ENCODE measurements around the gene CCL14. TPM values are rescaled to one million over a fixed set of nuclear protein-coding genes. Genes with fewer than 3 reads are reported as not detected.

CCL14 gene
- total and polyA plus RNA-seq, 9 of the 15 experiments (the other 6 are each of a cell fraction or from before 2014, with no cell fraction given): not detected

- TF ChIP-seq, protein P1, sequence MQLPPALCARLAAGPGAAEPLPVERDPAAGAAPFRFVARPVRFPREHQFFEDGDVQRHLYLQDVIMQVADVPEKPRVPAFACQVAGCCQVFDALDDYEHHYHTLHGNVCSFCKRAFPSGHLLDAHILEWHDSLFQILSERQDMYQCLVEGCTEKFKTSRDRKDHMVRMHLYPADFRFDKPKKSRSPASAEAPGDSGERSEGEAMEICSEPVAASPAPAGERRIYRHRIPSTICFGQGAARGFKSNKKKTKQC (CRISPR knock-in tag; IDR thresholded peaks at IDR 0.05): no peak
- no peak for TF ChIP-seq PHF21A (IDR thresholded peaks at IDR 0.05; ENCODE audit: borderline replicate concordance, low read depth)
- TF ChIP-seq, protein P2, sequence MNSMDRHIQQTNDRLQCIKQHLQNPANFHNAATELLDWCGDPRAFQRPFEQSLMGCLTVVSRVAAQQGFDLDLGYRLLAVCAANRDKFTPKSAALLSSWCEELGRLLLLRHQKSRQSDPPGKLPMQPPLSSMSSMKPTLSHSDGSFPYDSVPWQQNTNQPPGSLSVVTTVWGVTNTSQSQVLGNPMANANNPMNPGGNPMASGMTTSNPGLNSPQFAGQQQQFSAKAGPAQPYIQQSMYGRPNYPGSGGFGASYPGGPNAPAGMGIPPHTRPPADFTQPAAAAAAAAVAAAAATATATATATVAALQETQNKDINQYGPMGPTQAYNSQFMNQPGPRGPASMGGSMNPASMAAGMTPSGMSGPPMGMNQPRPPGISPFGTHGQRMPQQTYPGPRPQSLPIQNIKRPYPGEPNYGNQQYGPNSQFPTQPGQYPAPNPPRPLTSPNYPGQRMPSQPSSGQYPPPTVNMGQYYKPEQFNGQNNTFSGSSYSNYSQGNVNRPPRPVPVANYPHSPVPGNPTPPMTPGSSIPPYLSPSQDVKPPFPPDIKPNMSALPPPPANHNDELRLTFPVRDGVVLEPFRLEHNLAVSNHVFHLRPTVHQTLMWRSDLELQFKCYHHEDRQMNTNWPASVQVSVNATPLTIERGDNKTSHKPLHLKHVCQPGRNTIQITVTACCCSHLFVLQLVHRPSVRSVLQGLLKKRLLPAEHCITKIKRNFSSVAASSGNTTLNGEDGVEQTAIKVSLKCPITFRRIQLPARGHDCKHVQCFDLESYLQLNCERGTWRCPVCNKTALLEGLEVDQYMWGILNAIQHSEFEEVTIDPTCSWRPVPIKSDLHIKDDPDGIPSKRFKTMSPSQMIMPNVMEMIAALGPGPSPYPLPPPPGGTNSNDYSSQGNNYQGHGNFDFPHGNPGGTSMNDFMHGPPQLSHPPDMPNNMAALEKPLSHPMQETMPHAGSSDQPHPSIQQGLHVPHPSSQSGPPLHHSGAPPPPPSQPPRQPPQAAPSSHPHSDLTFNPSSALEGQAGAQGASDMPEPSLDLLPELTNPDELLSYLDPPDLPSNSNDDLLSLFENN (IDR thresholded peaks at IDR 0.05; ENCODE audit: low read depth in 2 of 2, low read length in 2 of 2): no peak
- TF ChIP-seq SMAD4 (CRISPR knock-in tag; conservative IDR thresholded peaks at IDR 0.05): peak; percentile 50; the same call in 1 of the 2 replicates
- TF ChIP-seq MXD1 (CRISPR knock-in tag; IDR thresholded peaks at IDR 0.05; ENCODE audit: borderline replicate concordance, poor library complexity, severe bottlenecking): no peak
- no peak for TF ChIP-seq ZNF639 (CRISPR knock-in tag; conservative IDR thresholded peaks at IDR 0.05 in 1 of 2, IDR thresholded peaks at IDR 0.05 in 1 of 2)
- TF ChIP-seq, protein P3, sequence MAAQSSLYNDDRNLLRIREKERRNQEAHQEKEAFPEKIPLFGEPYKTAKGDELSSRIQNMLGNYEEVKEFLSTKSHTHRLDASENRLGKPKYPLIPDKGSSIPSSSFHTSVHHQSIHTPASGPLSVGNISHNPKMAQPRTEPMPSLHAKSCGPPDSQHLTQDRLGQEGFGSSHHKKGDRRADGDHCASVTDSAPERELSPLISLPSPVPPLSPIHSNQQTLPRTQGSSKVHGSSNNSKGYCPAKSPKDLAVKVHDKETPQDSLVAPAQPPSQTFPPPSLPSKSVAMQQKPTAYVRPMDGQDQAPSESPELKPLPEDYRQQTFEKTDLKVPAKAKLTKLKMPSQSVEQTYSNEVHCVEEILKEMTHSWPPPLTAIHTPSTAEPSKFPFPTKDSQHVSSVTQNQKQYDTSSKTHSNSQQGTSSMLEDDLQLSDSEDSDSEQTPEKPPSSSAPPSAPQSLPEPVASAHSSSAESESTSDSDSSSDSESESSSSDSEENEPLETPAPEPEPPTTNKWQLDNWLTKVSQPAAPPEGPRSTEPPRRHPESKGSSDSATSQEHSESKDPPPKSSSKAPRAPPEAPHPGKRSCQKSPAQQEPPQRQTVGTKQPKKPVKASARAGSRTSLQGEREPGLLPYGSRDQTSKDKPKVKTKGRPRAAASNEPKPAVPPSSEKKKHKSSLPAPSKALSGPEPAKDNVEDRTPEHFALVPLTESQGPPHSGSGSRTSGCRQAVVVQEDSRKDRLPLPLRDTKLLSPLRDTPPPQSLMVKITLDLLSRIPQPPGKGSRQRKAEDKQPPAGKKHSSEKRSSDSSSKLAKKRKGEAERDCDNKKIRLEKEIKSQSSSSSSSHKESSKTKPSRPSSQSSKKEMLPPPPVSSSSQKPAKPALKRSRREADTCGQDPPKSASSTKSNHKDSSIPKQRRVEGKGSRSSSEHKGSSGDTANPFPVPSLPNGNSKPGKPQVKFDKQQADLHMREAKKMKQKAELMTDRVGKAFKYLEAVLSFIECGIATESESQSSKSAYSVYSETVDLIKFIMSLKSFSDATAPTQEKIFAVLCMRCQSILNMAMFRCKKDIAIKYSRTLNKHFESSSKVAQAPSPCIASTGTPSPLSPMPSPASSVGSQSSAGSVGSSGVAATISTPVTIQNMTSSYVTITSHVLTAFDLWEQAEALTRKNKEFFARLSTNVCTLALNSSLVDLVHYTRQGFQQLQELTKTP (IDR thresholded peaks at IDR 0.05; ENCODE audit: low read depth in 1 of 2, partially characterized antibody in 2 of 2): no peak
- TF ChIP-seq JUN (IDR thresholded peaks at IDR 0.05; ENCODE audit: borderline replicate concordance, low read depth, low read length): no peak
- no peak for TF ChIP-seq JUN (CRISPR knock-in tag; IDR thresholded peaks at IDR 0.05; ENCODE audit: borderline replicate concordance)
- no peak for TF ChIP-seq ELF4 (CRISPR knock-in tag; IDR thresholded peaks at IDR 0.05)
- TF ChIP-seq, protein P4, sequence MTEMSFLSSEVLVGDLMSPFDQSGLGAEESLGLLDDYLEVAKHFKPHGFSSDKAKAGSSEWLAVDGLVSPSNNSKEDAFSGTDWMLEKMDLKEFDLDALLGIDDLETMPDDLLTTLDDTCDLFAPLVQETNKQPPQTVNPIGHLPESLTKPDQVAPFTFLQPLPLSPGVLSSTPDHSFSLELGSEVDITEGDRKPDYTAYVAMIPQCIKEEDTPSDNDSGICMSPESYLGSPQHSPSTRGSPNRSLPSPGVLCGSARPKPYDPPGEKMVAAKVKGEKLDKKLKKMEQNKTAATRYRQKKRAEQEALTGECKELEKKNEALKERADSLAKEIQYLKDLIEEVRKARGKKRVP (CRISPR knock-in tag; IDR thresholded peaks at IDR 0.05): no peak
- TF ChIP-seq TOE1 (IDR thresholded peaks at IDR 0.05; ENCODE audit: borderline replicate concordance): no peak
- TF ChIP-seq TOE1 (CRISPR knock-in tag; IDR thresholded peaks at IDR 0.05; ENCODE audit: borderline replicate concordance, low read depth): no peak
- TF ChIP-seq TRIM24 (IDR thresholded peaks at IDR 0.05): peak in 1 of 2 experiments; percentile 58; a peak in 1 of 4 replicates
- TF ChIP-seq ZNF217 (CRISPR knock-in tag; IDR thresholded peaks at IDR 0.05): no peak
Observed at GRCh38 chr17:35942588-35943186, 43.8 kb downstream of the CCL14 start (continued).

All from K562 (cell line).